Astrocyte (in vitro differentiated cells and primary cell): ENCODE data around the gene DRICH1. TPM values are rescaled to one million over a fixed set of nuclear protein-coding genes. Genes with fewer than 3 reads are reported as not detected.

ENCODE experiments used
- DNase-seq: peaks from one replicate; pipeline ENCODE4 v3.0.0-alpha.2; 2010; ENCODE audit warnings: low read depth
- FAIRE-seq: peaks from 2 replicates; lab custom pipeline; 2011; peaks lifted over from hg19 to GRCh38; lab: Jason Lieb, UNC
- H2AFZ ChIP-seq: 2 replicates; pipeline ENCODE4 v1.6.0; 2012; ENCODE audit warnings: low read depth, low read length, inconsistent platforms
- H3K27ac ChIP-seq: 2 replicates; pipeline ENCODE4 v1.5.1; 2011; ENCODE audit warnings: low read depth, low read length, inconsistent platforms
- H3K27me3 ChIP-seq: 2 replicates; pipeline ENCODE4 v1.6.0; 2011; ENCODE audit warnings: low read length, inconsistent platforms; ENCODE audit not compliant: insufficient read depth
- H3K36me3 ChIP-seq: 2 replicates; pipeline ENCODE4 v1.5.1; 2011; ENCODE audit warnings: low read length, inconsistent platforms; ENCODE audit not compliant: insufficient read depth
- H3K4me1 ChIP-seq: 2 replicates; pipeline ENCODE4 v1.5.1; 2011; ENCODE audit warnings: low read length, inconsistent platforms; ENCODE audit not compliant: insufficient read depth
- H3K4me2 ChIP-seq: 2 replicates; pipeline ENCODE4 v1.6.0; 2012; ENCODE audit warnings: low read length, inconsistent platforms
- H3K4me3 ChIP-seq: 2 replicates; pipeline ENCODE4 v1.5.1; 2011; ENCODE audit warnings: low read depth, mild to moderate bottlenecking, low read length, inconsistent platforms; ENCODE audit not compliant: insufficient read depth
- H3K79me2 ChIP-seq: 2 replicates; pipeline ENCODE4 v1.6.0; 2012; ENCODE audit warnings: mild to moderate bottlenecking, low read length, inconsistent platforms; ENCODE audit not compliant: insufficient read depth
- H3K9ac ChIP-seq: 2 replicates; pipeline ENCODE4 v1.6.0; 2012; ENCODE audit warnings: mild to moderate bottlenecking, low read length, inconsistent platforms
- H3K9me3 ChIP-seq: 2 replicates; pipeline ENCODE4 v1.5.1; 2012; ENCODE audit warnings: low read depth, mild to moderate bottlenecking, low read length, inconsistent platforms; ENCODE audit not compliant: insufficient read depth
- H4K20me1 ChIP-seq: 2 replicates; pipeline ENCODE4 v1.6.0; 2012; ENCODE audit warnings: low read length, inconsistent platforms; ENCODE audit not compliant: insufficient read depth
- H3K27ac Mint-ChIP-seq: one replicate; pipeline ENCODE4 v1.8.0; 2021; ENCODE audit warnings: mild to moderate bottlenecking, mixed read lengths; ENCODE audit not compliant: unreplicated experiment
- H3K27me3 Mint-ChIP-seq: one replicate; pipeline ENCODE4 v1.8.0; 2021; ENCODE audit warnings: low read depth, mixed read lengths; ENCODE audit not compliant: unreplicated experiment
- H3K36me3 Mint-ChIP-seq: one replicate; pipeline ENCODE4 v1.8.0; 2021; ENCODE audit warnings: low read depth, mixed read lengths; ENCODE audit not compliant: unreplicated experiment
- H3K4me1 Mint-ChIP-seq: one replicate; pipeline ENCODE4 v1.8.0; 2021; ENCODE audit warnings: low read depth, mixed read lengths; ENCODE audit not compliant: unreplicated experiment
- H3K4me3 Mint-ChIP-seq: one replicate; pipeline ENCODE4 v1.8.0; 2021; ENCODE audit warnings: mild to moderate bottlenecking, moderate library complexity, mixed read lengths; ENCODE audit not compliant: unreplicated experiment
- H3K9me3 Mint-ChIP-seq: one replicate; pipeline ENCODE4 v1.8.0; 2021; ENCODE audit warnings: mild to moderate bottlenecking, mixed read lengths; ENCODE audit not compliant: unreplicated experiment
- EZH2 ChIP-seq: IDR thresholded peaks from 2 replicates; pipeline ENCODE4 v1.6.1; 2012; ENCODE audit warnings: mild to moderate bottlenecking, low read length, inconsistent platforms; ENCODE audit not compliant: insufficient read depth
- total RNA-seq: library from RNA; stranded (reverse); gene quantifications from 2 replicates; pipeline ENCODE4 v1.2.1, GENCODE V29; 2021
- TF ChIP-seq, protein P1 (sequence below): IDR thresholded peaks from 2 replicates; pipeline ENCODE4 v1.5.1; 2011; ENCODE audit warnings: low read depth, mild to moderate bottlenecking, inconsistent platforms, low read length, moderate library complexity; ENCODE audit not compliant: insufficient read depth

DRICH1 gene
- total RNA-seq, 1 donor from 2014 or later, result not detected

DNA sequence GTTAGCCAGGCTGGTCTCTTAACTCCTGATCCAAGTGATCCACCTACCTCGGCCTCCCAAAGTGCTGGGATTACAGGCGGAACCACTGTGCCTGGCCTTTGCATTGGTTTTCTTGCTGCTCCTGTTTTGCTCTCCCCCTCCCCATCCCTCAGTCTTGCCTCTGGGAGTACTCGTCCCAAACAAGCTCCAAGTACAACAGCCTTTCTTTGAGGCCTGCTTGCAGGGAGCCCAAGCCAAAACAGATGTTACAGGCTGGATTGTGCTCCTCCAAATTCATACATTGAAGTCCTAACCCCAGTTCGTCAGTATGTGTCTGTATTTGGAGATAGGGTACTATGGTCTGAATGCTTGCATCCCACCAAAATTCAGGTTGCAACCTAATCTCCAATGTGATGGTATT lies 60.6 kb downstream of the DRICH1 start:
- TF ChIP-seq, protein P1, sequence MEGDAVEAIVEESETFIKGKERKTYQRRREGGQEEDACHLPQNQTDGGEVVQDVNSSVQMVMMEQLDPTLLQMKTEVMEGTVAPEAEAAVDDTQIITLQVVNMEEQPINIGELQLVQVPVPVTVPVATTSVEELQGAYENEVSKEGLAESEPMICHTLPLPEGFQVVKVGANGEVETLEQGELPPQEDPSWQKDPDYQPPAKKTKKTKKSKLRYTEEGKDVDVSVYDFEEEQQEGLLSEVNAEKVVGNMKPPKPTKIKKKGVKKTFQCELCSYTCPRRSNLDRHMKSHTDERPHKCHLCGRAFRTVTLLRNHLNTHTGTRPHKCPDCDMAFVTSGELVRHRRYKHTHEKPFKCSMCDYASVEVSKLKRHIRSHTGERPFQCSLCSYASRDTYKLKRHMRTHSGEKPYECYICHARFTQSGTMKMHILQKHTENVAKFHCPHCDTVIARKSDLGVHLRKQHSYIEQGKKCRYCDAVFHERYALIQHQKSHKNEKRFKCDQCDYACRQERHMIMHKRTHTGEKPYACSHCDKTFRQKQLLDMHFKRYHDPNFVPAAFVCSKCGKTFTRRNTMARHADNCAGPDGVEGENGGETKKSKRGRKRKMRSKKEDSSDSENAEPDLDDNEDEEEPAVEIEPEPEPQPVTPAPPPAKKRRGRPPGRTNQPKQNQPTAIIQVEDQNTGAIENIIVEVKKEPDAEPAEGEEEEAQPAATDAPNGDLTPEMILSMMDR, result no peak
- Mint-ChIP-seq H3K9me3 (peaks cover 11% of the 10 kb centered on the region), H3K4me1 (peaks cover 2% of the 10 kb centered on the region), H3K27ac (no peak overlapping the region), H3K4me3 (no peak overlapping the region), H3K27me3 (peaks cover 53% of the 10 kb centered on the region), H3K36me3 (peaks cover 3% of the 10 kb centered on the region)
- no peak overlapping the region for H3K9ac ChIP-seq
- FAIRE-seq (no peak), DNase-seq (no peak)
- H3K9me3 ChIP-seq, result no peaks in the 10 kb centered on the region
- no peaks in the 10 kb centered on the region for H3K4me1 ChIP-seq
- no peaks in the 10 kb centered on the region for H3K79me2 ChIP-seq
- no peak overlapping the region for H3K27ac ChIP-seq
- H3K27me3 ChIP-seq, result peaks cover 7% of the 10 kb centered on the region
- H3K36me3 ChIP-seq, result no peaks in the 10 kb centered on the region
- no peaks in the 10 kb centered on the region for H4K20me1 ChIP-seq
- H3K4me2 ChIP-seq, result no peak overlapping the region
- no peak overlapping the region for H2AFZ ChIP-seq
- H3K4me3 ChIP-seq, result no peak overlapping the region

DNA sequence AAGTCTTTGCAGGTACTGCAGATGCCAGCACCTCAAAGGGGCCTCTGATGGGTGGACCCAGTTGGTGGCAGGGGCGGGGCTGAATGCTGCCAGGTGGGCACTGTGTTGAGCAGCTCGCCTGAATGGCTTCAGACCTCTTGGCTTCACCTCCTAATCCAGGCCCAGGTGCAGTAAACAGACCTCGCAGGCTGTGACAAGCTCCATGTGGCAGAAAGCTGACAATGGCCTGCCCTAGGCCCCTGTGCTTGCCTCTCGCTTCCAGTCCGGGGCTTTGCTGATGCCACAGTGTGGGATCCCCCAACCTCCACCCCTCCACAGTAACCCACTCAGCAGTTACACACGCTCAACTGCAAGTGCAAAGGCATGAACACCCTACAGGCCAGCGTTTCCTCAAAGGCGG lies 61.4 kb downstream of the DRICH1 start:
- H3K4me3 ChIP-seq, result no peak overlapping the region
- Mint-ChIP-seq H3K4me1 (peaks cover 4% of the 10 kb centered on the region), H3K27ac (no peak overlapping the region), H3K4me3 (no peak overlapping the region), H3K9me3 (peaks cover 11% of the 10 kb centered on the region), H3K27me3 (peaks cover 48% of the 10 kb centered on the region), H3K36me3 (peaks cover 3% of the 10 kb centered on the region)
- no peak overlapping the region for H2AFZ ChIP-seq
- H3K27ac ChIP-seq, result no peak overlapping the region
- DNase-seq, result no peak
- no peaks in the 10 kb centered on the region for H3K4me1 ChIP-seq
- no peaks in the 10 kb centered on the region for H3K79me2 ChIP-seq
- no peaks in the 10 kb centered on the region for H4K20me1 ChIP-seq
- no peaks in the 10 kb centered on the region for H3K36me3 ChIP-seq
- no peaks in the 10 kb centered on the region for H3K9me3 ChIP-seq
- H3K27me3 ChIP-seq, result peaks cover 12% of the 10 kb centered on the region
- no peak for FAIRE-seq
- no peak overlapping the region for H3K9ac ChIP-seq
- no peak overlapping the region for H3K4me2 ChIP-seq
- no peak for TF ChIP-seq EZH2

DNA sequence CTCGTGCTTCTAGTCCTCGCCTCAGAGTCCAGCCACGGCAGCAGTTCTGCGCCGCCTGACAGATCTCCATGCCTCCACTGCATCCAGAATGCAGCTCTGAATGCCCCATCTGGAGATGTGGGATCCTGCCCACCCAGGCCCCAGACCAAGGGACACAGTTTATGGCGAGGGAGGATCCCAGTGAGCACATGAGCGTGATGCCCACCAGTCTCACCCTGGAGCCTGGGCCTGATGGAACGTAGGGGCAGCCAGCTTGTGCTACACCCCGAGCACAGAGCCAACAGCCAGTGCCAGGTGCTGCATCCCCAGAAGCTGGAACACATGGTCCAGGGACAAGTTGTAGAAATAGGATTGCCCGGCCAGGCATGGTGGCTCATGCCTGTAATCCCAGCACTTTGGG lies 62.4 kb downstream of the DRICH1 start:
- H4K20me1 ChIP-seq, result no peaks in the 10 kb centered on the region
- no peak overlapping the region for H3K9ac ChIP-seq
- TF ChIP-seq, protein P1, result no peak
- no peak for TF ChIP-seq EZH2
- no peak overlapping the region for H3K4me3 ChIP-seq
- Mint-ChIP-seq H3K27me3 (peaks cover 50% of the 10 kb centered on the region), H3K4me1 (peaks cover 7% of the 10 kb centered on the region), H3K4me3 (no peak overlapping the region), H3K27ac (no peak overlapping the region), H3K9me3 (peaks cover 11% of the 10 kb centered on the region), H3K36me3 (peaks cover 3% of the 10 kb centered on the region)
- H3K79me2 ChIP-seq, result no peaks in the 10 kb centered on the region
- H3K36me3 ChIP-seq, result no peaks in the 10 kb centered on the region
- H3K27ac ChIP-seq, result no peak overlapping the region
- H3K4me1 ChIP-seq, result no peaks in the 10 kb centered on the region
- no peak for DNase-seq
- peaks cover 18% of the 10 kb centered on the region for H3K27me3 ChIP-seq
- H2AFZ ChIP-seq, result no peak overlapping the region
- FAIRE-seq, result no peak
- H3K9me3 ChIP-seq, result no peaks in the 10 kb centered on the region
- no peak overlapping the region for H3K4me2 ChIP-seq
